Activated naive CD4-positive, alpha-beta T cell treated with Interleukin-2 at 50 U/mL for 16 hours (primary cell): ENCODE measurements around the gene ODAD3.
"Not testable (repeated sequence)": the region's sequence is repeated elsewhere in the genome, so short reads cannot be mapped to it uniquely, and the experiment has no call there.

Source experiments
- DNase-seq: peaks from one replicate; pipeline ENCODE4 v3.0.0-alpha.2; 2020

ODAD3 gene

GRCh38 chr19:11401808-11402543, 32.9 kb downstream of the ODAD3 start:
- DNase-seq = no peak

GRCh38 chr19:11400798-11401197, 34.1 kb downstream of the ODAD3 start:
- no peak for DNase-seq

DNA sequence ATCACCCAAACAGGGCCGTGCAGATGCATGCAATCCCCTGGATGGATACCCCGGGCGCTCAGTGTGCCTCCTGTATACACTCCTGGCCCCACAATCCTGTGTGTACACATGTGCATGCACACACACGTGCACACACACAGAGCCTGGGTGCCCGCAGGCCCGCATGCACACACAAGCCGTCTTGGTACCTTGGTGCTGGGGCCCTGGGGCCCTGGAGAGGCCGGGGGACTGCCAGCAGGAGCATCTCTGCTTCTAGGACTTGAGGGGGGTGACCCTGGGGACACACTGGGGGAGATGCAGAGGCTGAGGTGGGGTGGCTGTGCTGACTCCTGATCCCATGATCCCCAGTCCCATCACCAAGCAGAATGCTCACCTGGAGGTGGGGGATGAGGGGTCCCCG, 35.3 kb downstream of the ODAD3 start:
- no peak for DNase-seq

GRCh38 chr19:11397089-11397610, 37.8 kb downstream of the ODAD3 start:
- no peak for DNase-seq

- no peak for DNase-seq
These were observed 43.8 kb downstream of the ODAD3 start for GRCh38 chr19:11390933-11391680.

- no peak for DNase-seq
These were observed 44.6 kb downstream of the ODAD3 start for GRCh38 chr19:11390359-11390758.

DNA sequence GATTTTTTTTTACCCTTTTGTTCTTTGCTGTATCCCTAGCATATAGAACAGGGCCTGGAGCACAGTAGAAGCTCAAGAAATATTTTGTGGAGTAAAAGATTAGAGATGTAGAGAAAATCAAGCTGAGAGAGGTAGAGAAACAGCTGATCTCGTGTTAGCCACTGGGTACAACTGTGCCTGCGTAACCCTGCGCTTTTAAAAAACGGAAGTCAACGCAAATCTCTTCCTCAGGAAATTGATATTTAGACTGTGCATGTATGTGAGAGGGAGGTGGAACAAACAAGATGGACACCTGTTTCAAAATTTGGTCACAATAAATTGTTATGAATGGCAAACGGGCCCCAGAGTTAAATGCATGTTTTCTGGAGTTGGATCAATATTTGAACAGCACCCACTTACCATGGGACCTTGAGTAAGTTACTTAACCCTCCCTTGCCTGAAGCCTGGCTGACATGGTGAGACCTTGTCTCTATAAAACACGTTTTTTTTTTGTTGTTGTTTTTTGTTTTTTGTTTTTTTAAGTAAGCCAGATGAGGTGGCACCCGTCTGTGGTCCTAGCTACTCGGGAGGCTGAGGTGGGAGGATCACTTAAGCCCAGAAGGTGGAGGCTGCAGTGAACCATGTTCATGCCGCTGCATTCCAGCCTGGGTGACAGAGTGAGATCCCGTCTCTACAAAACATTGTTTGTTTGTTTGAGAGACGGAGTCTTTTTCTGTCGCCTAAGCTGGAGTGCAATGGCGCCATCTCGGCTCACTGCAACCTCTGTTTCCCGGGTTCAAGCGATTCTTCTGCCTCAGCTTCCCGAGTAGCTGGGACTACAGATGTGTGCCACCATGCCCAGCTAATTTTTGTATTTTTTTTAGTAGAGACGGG, 47.5 kb downstream of the ODAD3 start:
- DNase-seq = no peak

DNA sequence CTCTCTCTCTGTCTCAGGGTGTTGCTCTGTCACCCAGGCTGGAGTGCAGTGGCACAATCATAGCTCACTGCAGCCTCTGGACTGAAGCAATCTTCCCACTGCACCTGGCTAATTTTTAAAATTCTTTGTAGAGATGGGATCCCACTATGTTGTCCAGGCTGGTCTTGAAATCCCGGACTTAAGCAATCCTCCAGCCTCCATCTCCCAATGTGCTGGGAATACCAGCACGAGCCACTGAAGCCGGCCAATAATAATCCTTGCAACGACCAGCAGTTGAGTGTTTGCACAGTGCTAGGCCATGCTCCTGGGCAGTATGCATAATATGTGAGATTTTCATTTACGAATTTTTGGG, 50.2 kb downstream of the ODAD3 start:
- DNase-seq = no peak

GRCh38 chr19:11383706-11384048, 51.2 kb downstream of the ODAD3 start:
- DNase-seq = no peak

- peak; percentile 40 for DNase-seq
These were observed 51.8 kb downstream of the ODAD3 start for GRCh38 chr19:11382898-11383705.

- peak; percentile 97 for DNase-seq
These were observed 54.0 kb downstream of the ODAD3 start for GRCh38 chr19:11380653-11381537.

- DNase-seq = no peak
These were observed 55.0 kb downstream of the ODAD3 start for GRCh38 chr19:11379857-11380350.

- not testable (repeated sequence) for DNase-seq
These were observed 55.6 kb downstream of the ODAD3 start for GRCh38 chr19:11379269-11379845.

DNA sequence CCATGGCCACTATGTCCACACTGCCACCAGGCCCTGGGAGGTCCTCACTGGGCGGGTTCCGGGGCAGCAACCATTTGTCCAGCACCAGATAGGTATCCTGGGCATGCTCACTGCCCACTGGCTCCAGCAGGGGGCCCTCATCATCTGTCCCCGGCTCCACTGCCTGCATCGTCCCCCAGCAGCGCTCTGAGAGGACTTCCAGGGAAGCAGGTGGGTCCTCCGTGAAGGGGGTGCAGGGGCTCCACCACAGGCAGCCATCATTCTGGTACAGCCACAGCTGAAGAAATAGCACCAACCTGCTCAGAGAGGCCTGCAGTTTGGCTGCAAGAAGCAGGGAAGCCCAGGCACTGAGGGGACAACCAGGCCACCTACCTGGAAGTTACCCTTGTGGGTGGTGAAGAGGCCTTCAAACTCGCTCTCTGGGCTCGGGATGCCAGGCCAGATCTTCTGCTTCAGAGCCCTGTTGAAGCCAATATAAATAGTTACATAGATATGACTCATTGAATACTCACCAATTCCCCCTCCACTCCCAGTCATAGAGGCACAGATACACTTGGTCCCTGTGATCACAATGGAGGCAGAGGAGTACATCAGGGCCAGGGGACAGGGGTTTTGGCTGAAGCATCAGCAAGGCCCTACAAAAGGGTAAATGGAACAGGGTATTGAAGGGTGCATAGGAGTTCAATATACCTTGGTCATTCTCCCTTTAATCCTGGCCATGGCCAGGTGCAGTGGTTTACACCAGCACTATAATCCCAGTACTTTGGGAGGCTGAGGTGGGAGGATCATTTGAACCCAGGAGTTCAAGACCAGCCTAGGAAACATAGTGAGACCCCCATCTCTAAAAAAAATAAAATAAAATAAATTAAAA, 56.4 kb downstream of the ODAD3 start:
- peak; percentile 18 for DNase-seq

GRCh38 chr19:11377756-11378155, 57.2 kb downstream of the ODAD3 start:
- no peak for DNase-seq

DNA sequence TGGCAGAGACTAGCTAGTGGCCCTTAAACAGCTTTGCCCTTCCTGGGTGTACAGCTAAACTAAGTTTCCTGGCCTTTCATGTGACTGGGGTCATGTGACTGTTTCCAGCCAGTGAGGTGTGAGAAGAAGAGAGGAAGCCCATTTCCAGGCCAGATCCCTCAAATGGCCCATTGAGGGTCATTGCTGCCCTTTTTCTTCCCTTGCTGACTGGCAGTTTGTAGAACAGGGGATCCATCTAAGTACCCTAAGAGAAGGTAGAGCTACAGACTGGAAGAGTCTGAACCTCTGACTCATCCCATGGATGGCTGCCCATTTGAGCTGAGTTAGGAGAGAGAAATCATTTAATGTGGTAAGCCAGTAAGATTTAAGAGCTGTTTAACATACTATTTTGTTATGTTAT, 57.7 kb downstream of the ODAD3 start:
- DNase-seq = no peak

DNA sequence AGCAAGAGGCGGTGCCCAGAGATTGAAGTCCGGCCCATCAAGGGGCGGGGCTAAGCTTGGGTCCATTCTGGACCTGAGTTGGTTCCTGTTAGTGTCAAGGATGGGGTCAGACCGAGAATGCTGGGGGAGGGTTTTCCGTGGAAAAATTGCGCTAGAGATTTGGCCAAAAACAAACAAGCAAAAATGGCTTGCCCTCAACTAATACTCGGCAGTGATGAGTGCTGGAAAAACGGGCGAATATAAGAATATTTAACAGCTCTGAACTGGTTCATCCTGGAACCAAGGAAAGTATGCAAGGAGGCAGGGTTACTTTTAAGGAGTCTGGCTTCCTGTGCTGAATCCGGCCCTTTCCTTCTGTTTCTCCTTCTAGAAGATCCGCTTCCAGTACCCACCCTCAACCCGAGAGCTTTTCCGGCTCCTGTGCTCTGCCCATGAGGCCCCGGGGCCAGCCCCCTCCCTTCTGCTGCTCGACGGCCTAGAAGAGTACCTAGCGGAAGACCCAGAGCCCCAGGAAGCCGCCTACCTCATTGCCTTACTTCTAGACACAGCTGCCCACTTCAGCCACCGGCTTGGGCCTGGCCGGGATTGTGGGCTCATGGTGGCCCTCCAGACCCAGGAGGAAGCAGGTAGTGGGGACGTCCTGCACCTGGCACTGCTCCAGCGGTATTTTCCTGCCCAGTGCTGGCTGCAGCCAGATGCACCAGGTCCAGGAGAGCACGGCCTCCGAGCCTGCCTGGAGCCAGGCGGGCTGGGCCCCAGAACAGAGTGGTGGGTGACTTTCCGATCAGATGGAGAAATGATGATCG, 59.6 kb downstream of the ODAD3 start:
- DNase-seq = peak; percentile 70

DNA sequence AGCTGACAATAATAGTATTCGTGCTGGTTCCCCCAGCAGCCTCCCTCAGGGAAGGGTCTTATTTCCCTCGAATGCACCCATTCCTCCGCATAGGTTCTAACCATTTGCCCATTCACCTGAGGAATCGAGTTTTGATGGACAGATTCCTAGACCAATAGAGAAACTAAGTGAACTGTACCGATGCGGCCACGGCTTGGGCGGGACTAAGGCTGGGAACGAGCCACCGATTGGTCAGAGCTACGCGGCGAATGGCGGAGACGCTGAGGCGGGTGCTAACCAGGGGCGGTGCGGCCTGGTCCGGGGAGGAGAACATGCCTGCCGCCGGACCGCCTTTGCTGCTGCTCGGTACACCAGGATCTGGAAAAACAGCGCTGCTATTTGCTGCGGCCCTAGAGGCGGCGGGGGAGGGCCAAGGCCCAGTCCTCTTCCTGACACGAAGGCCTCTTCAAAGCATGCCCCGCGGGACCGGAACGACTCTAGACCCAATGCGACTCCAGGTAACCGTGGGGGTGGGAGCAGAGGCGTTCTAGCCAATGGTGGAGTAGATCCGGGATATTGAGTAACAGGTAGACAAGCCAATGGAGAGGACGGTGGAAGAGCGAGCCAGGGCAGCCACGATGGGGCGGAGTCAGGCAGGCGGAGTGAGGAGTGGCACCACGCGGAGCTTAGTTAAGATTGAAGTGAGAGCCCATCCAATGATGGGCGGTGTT, 60.3 kb downstream of the ODAD3 start, which contains the start of gene SWSAP1:
Gene SWSAP1 (plus strand): TSS at position 234 of the 710 bp plus-strand sequence. CDS start 15 bp downstream, at position 249.
- DNase-seq = peak; percentile 98
